ENCODE measurements around the gene ALKBH4. TPM values are rescaled to one million over a fixed set of nuclear protein-coding genes. Genes with fewer than 3 reads are reported as not detected.
"Not testable (repeated sequence)": the region's sequence is repeated elsewhere in the genome, so short reads cannot be mapped to it uniquely, and the experiment has no call there.

The ALKBH4 gene
- total RNA-seq, 1 donor from 2014 or later = 8.3 TPM

DNA sequence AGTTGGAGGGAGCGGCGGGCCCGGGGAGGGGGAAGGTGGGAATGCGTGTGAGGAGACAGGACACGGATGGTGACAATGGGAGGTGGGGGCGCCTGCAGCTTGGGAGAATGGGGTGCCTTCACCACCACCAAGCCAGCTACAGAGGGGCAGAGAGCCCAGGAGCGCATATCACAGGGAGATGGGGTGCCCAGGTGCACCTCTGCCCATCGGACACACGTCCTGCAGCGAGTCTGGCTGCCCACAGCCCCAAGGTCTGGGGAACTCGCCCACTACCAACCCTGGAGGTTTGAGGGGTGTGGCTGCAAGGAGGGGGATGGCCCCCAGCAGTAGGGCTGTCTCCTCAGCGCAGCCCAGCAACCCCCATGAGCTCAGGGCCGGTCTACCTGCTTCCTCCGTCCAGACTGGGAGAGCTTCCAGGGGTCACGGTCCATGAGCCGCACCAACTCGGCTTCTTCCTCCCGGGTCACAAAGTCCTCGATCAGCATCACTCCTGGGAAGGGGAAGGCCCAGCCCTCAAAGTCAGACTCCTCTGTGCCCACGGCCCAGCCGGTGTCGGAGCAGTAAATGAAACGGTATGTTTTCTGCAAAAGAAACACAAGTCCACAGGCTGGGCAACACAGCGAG, 5.3 kb downstream of the ALKBH4 start:
- Histone ChIP-seq H3K4me1 (peaks cover 17% of the 10 kb centered on the region), H3K36me3 (peaks cover 0 to 34% of the 10 kb centered on the region in 2 donors)
- intact Hi-C loops (cut with DNase I) = no loop called here

GRCh38 chr7:102457352-102457924, 7.2 kb downstream of the ALKBH4 start:
- Histone ChIP-seq H3K4me1 (peaks cover under 1% of the 10 kb centered on the region), H3K36me3 (peaks cover 0 to 34% of the 10 kb centered on the region in 2 donors), H3K27me3 (no peaks in the 10 kb centered on the region), H3K9me3 (no peaks in the 10 kb centered on the region), H3K27ac (no peak overlapping the region), H3K4me3 (no peak overlapping the region)
- TF ChIP-seq POLR2AphosphoS5 (IDR thresholded peaks at IDR 0.05; ENCODE audit: insufficient read depth in 1 of 2, low read depth in 1 of 2) = no peak
- TF ChIP-seq, protein P1, sequence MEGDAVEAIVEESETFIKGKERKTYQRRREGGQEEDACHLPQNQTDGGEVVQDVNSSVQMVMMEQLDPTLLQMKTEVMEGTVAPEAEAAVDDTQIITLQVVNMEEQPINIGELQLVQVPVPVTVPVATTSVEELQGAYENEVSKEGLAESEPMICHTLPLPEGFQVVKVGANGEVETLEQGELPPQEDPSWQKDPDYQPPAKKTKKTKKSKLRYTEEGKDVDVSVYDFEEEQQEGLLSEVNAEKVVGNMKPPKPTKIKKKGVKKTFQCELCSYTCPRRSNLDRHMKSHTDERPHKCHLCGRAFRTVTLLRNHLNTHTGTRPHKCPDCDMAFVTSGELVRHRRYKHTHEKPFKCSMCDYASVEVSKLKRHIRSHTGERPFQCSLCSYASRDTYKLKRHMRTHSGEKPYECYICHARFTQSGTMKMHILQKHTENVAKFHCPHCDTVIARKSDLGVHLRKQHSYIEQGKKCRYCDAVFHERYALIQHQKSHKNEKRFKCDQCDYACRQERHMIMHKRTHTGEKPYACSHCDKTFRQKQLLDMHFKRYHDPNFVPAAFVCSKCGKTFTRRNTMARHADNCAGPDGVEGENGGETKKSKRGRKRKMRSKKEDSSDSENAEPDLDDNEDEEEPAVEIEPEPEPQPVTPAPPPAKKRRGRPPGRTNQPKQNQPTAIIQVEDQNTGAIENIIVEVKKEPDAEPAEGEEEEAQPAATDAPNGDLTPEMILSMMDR (IDR thresholded peaks at IDR 0.05) = no peak
- no peak for TF ChIP-seq POLR2A (IDR thresholded peaks at IDR 0.05)
- DNase-seq (ENCODE audit: extremely low spot score in 2 of 2) = no peak
- intact Hi-C loops (cut with DNase I) = no loop called here

More for the DNA sequence above, 5.3 kb downstream of the ALKBH4 start:
- Histone ChIP-seq H3K9me3 (no peaks in the 10 kb centered on the region), H3K27ac (no peak overlapping the region), H3K4me3 (no peak overlapping the region), H3K27me3 (no peaks in the 10 kb centered on the region)
- no peak for DNase-seq (ENCODE audit: extremely low spot score in 2 of 2)
- TF ChIP-seq POLR2AphosphoS5 (IDR thresholded peaks at IDR 0.05; ENCODE audit: insufficient read depth in 1 of 2, low read depth in 1 of 2) (no peak), POLR2A (IDR thresholded peaks at IDR 0.05) (no peak)
- TF ChIP-seq, protein P1 (IDR thresholded peaks at IDR 0.05) = no peak

DNA sequence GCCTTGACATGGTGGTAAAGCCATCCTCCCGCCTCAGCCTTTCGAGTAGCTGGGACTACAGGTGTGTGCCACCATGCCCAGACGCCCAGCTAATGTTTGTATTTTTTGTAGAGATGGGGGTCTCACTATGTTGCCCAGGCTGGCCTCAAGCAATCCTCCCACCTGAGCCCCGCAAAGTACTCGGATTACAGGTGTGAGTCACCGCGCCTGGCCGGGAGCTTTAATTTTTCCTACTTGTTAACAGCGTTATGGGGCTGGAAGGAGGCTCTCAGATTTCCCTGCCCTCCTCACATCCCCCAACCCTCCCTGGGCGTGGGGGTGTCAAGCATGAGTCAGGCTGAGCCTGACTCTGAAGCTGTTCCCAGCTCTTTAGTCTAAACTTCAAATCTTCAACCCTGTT, 8.3 kb downstream of the ALKBH4 start:
- intact Hi-C loops (cut with DNase I) = no loop called here
- H3K9me3 ChIP-seq = no peaks in the 10 kb centered on the region
- no peaks in the 10 kb centered on the region for H3K4me1 ChIP-seq
- DNase-seq (ENCODE audit: extremely low spot score in 2 of 2) = no peak
- no peak overlapping the region for H3K4me3 ChIP-seq
- TF ChIP-seq, protein P1 (IDR thresholded peaks at IDR 0.05) = no peak
- TF ChIP-seq POLR2AphosphoS5 (IDR thresholded peaks at IDR 0.05; ENCODE audit: insufficient read depth in 1 of 2, low read depth in 1 of 2) (no peak), POLR2A (IDR thresholded peaks at IDR 0.05) (no peak)
- H3K27ac ChIP-seq = no peak overlapping the region
- no peaks in the 10 kb centered on the region for H3K27me3 ChIP-seq
- peaks cover 0 to 34% of the 10 kb centered on the region in 2 donors for H3K36me3 ChIP-seq

GRCh38 chr7:102455596-102455995, 9.1 kb downstream of the ALKBH4 start:
- no peak for TF ChIP-seq POLR2A (IDR thresholded peaks at IDR 0.05)
- TF ChIP-seq, protein P1 (IDR thresholded peaks at IDR 0.05) = no peak
- no peak for TF ChIP-seq POLR2AphosphoS5 (IDR thresholded peaks at IDR 0.05; ENCODE audit: insufficient read depth in 1 of 2, low read depth in 1 of 2)
- Histone ChIP-seq H3K4me1 (no peaks in the 10 kb centered on the region), H3K9me3 (no peaks in the 10 kb centered on the region), H3K36me3 (peaks cover 0 to 34% of the 10 kb centered on the region in 2 donors), H3K27ac (no peak overlapping the region), H3K4me3 (no peak overlapping the region), H3K27me3 (no peaks in the 10 kb centered on the region)
- intact Hi-C loops (cut with DNase I) = no loop called here
- DNase-seq (ENCODE audit: extremely low spot score in 2 of 2) = no peak

DNA sequence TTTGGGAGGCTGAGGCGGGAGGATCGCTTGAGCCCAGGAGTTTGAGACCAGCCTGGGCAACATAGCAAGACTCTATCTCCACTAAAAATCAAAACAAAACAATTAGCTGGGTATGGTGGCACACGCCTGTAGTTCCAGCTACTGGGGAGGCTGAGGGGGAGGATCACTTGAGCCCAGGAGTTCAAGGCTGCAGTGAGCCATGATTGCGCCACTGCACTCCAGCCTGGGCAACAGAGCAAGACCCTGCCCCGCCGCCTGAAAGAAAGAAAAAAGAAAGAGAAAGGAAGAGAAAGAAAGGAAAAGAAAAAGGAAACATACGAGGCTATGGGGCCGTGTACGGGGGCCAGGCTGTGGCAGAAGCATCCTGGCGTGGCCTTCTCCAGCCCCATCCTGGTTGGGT, 9.7 kb downstream of the ALKBH4 start:
- H3K9me3 ChIP-seq; DNase-seq (ENCODE audit: extremely low spot score in 2 of 2); H3K27me3 ChIP-seq; H3K4me1 ChIP-seq; H3K27ac ChIP-seq; intact Hi-C loops (cut with DNase I); H3K4me3 ChIP-seq: not testable (repeated sequence)
- peaks cover 0 to 34% of the 10 kb centered on the region in 2 donors for H3K36me3 ChIP-seq
